ENCODE results near the gene MT1M. TPM values are rescaled to one million over a fixed set of nuclear protein-coding genes. Genes with fewer than 3 reads are reported as not detected.
"Not testable (repeated sequence)": the region's sequence is repeated elsewhere in the genome, so short reads cannot be mapped to it uniquely, and the experiment has no call there.

MT1M gene
- total and polyA plus RNA-seq, 2 of the 4 experiments (the other 2 are of a cell fraction): 0.10 TPM; not detected in 1

- H2BK15ac ChIP-seq (ENCODE audit: low read depth, low read length); H3K79me1 ChIP-seq (ENCODE audit: low read depth in 1 of 2, low read length in 2 of 2); POLR2A ChIA-PET (ENCODE audit: unreplicated experiment); H2BK120ac ChIP-seq (ENCODE audit: low read depth, low read length); H3K56ac ChIP-seq (ENCODE audit: extremely low read depth, insufficient read depth, low read length); H3K4ac ChIP-seq (ENCODE audit: low read depth, low read length); H4K20me1 ChIP-seq (ENCODE audit: insufficient read depth, low read length); H2BK20ac ChIP-seq (ENCODE audit: low read depth, low read length); H4K91ac ChIP-seq (ENCODE audit: insufficient read depth, low read depth, low read length); H4K5ac ChIP-seq (ENCODE audit: low read depth, low read length); H2BK5ac ChIP-seq (ENCODE audit: low read depth, low read length, poor library complexity, severe bottlenecking); dilution Hi-C loops (cut with HindIII; ENCODE audit: low sequenced_read_pairs, unreplicated experiment); H3K9ac ChIP-seq (ENCODE audit: low read depth, low read length); BruUV-seq (replicated peaks); H3K36me3 ChIP-seq (ENCODE audit: control insufficient read depth, insufficient read depth, low read length); H3K23ac ChIP-seq (ENCODE audit: low read depth, low read length); H4K8ac ChIP-seq (ENCODE audit: low read depth in 2 of 2, low read length in 2 of 2); H3K18ac ChIP-seq (ENCODE audit: low read depth, low read length); H3K14ac ChIP-seq (replicated peaks; ENCODE audit: low read depth, low read length); intact Hi-C loops (cut with micrococcal nuclease); ATAC-seq (ENCODE audit: low read depth); in situ Hi-C loops (cut with MboI; ENCODE audit: low sequenced_read_pairs); H3K4me2 ChIP-seq (ENCODE audit: low read depth, low read length); H3K27ac ChIP-seq (ENCODE audit: insufficient read depth, low read length); H3K9me3 ChIP-seq (ENCODE audit: control insufficient read depth, insufficient read depth, low read length); H2AFZ ChIP-seq (replicated peaks; ENCODE audit: low read length, poor library complexity); H3K9me1 ChIP-seq (ENCODE audit: insufficient read depth, low read length); H3K4me3 ChIP-seq (ENCODE audit: insufficient read depth, low read depth, low read length); H2AK9ac ChIP-seq (replicated peaks; ENCODE audit: low read depth, low read length, poor library complexity): not testable (repeated sequence)
- H3K27me3 ChIP-seq (ENCODE audit: control insufficient read depth, insufficient read depth, low read length): peaks cover 51% of the 10 kb centered on the region
- whole genome bisulfite sequencing, 2 experiments (ENCODE audit: extremely low coverage in 2 of 2, insufficient read length in 1 of 2): no CpG with 5 or more reads among the region's 2 CpGs
- peak; percentile 16; the same call in 1 of the 2 replicates for TF ChIP-seq CEBPB (IDR thresholded peaks at IDR 0.05; ENCODE audit: low read depth, low read length)
- peak; percentile 44 for DNase-seq
- CTCF ChIA-PET: interaction anchor here (1.1 to 2.7 kb wide), 2 partner anchors 11 to 118 kb away, joined by 3 to 8 read pairs; partner anchors contain the start of gene MT1X
- peaks cover 13% of the 10 kb centered on the region for H3K4me1 ChIP-seq (ENCODE audit: control insufficient read depth, insufficient read depth, low read length)
- 0 out of 2 replicates have a peak overlapping the region, but pooled peaks have one; percentile 31 for H2AK5ac ChIP-seq (ENCODE audit: low read depth, low read length)
Measured at GRCh38 chr16:56671691-56672090, 39.2 kb downstream of the MT1M start.

GRCh38 chr16:56672171-56672570 lies 39.7 kb downstream of the MT1M start:
- H2AK5ac ChIP-seq (ENCODE audit: low read depth, low read length); in situ Hi-C loops (cut with MboI; ENCODE audit: low sequenced_read_pairs); H2BK120ac ChIP-seq (ENCODE audit: low read depth, low read length); H3K4me3 ChIP-seq (ENCODE audit: insufficient read depth, low read depth, low read length); H4K91ac ChIP-seq (ENCODE audit: insufficient read depth, low read depth, low read length); H3K14ac ChIP-seq (replicated peaks; ENCODE audit: low read depth, low read length); H3K4me2 ChIP-seq (ENCODE audit: low read depth, low read length); POLR2A ChIA-PET (ENCODE audit: unreplicated experiment); H4K5ac ChIP-seq (ENCODE audit: low read depth, low read length); H4K8ac ChIP-seq (ENCODE audit: low read depth in 2 of 2, low read length in 2 of 2); H3K18ac ChIP-seq (ENCODE audit: low read depth, low read length); H4K20me1 ChIP-seq (ENCODE audit: insufficient read depth, low read length); ATAC-seq (ENCODE audit: low read depth); H2AFZ ChIP-seq (replicated peaks; ENCODE audit: low read length, poor library complexity); H3K9me3 ChIP-seq (ENCODE audit: control insufficient read depth, insufficient read depth, low read length); BruUV-seq (replicated peaks); H3K56ac ChIP-seq (ENCODE audit: extremely low read depth, insufficient read depth, low read length); H3K9me1 ChIP-seq (ENCODE audit: insufficient read depth, low read length); DNase-seq; H2BK20ac ChIP-seq (ENCODE audit: low read depth, low read length); intact Hi-C loops (cut with micrococcal nuclease); H3K27ac ChIP-seq (ENCODE audit: insufficient read depth, low read length); H2BK15ac ChIP-seq (ENCODE audit: low read depth, low read length); H3K23ac ChIP-seq (ENCODE audit: low read depth, low read length); dilution Hi-C loops (cut with HindIII; ENCODE audit: low sequenced_read_pairs, unreplicated experiment); H3K79me1 ChIP-seq (ENCODE audit: low read depth in 1 of 2, low read length in 2 of 2); H3K9ac ChIP-seq (ENCODE audit: low read depth, low read length); H3K36me3 ChIP-seq (ENCODE audit: control insufficient read depth, insufficient read depth, low read length); H2AK9ac ChIP-seq (replicated peaks; ENCODE audit: low read depth, low read length, poor library complexity): not testable (repeated sequence)
- H2BK5ac ChIP-seq (ENCODE audit: low read depth, low read length, poor library complexity, severe bottlenecking): peak overlapping the region; percentile 10
- peaks cover 13% of the 10 kb centered on the region for H3K4me1 ChIP-seq (ENCODE audit: control insufficient read depth, insufficient read depth, low read length)
- WGBS, 2 experiments (ENCODE audit: extremely low coverage in 2 of 2, insufficient read length in 1 of 2): no CpG with 5 or more reads among the region's 3 CpGs
- CTCF ChIA-PET: interaction anchor here (1.1 to 2.7 kb wide), 2 partner anchors 10 to 117 kb away, joined by 3 to 8 read pairs; partner anchors contain the start of gene MT1X
- peaks cover 51% of the 10 kb centered on the region for H3K27me3 ChIP-seq (ENCODE audit: control insufficient read depth, insufficient read depth, low read length)
- H3K4ac ChIP-seq (ENCODE audit: low read depth, low read length): 0 out of 2 replicates have a peak overlapping the region, but pooled peaks have one; percentile 9
